H1 (cell line): Measurements from ENCODE around the gene IQCE.

Experiments
- SP1 ChIP-seq: IDR thresholded peaks from 2 replicates; pipeline ENCODE4 v1.6.1; 2011; ENCODE audit warnings: low read depth, low read length
- SP2 ChIP-seq: IDR thresholded peaks from 2 replicates; pipeline ENCODE4 v1.6.1; 2012; ENCODE audit warnings: mild to moderate bottlenecking, low read length, inconsistent platforms

DNA sequence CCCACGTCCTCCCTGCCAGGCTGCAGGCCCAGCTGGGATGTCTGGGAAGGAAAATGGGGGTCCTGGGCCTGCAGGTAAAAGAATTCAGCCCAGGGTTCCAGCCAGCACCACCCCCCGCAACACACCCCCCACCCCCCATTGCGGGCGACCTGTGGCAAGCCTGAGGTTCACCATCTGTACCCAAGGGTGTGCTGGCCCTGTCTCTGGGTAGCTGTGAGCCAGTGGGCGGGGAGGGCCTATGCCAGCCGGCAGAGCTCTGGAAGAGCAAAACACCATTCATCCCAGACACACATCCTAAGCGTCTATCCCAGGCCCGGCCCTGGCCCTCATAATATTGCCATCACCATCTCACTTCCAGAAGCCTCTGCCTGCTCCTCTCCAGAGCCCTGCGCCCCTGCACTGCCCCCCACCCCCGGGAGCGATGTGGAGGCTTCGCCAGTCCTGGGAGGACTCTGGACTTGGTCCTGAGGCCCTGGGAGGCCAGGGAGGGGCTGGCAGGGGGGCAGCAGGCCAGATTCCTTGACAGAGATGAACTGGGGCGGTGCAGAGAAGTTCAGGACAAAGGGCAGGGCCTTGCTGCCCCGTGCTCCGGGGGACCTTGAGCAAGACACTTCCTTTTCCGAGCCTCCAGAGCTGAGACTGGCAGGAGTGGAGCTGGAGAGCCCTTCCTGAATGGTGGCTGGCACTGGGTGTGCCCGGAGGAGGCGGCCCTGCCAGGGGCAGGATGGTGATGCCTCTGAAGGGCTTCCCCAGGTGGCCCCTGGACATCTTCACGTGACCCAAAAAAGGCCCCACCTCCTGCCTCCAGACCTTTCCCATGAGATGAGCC is 64.3 kb downstream of the IQCE start:
- no peak for TF ChIP-seq SP2
- no peak for TF ChIP-seq SP1
